H1 (cell line): ENCODE results near the gene DNAJA3. TPM values are rescaled to one million over a fixed set of nuclear protein-coding genes. Genes with fewer than 3 reads are reported as not detected.

Source experiments
- CTCF ChIA-PET: fragments of 300-600 bp; sonication (Branson Sonifier 250); formaldehyde crosslinking; loops from one replicate; lab custom pipeline; 2021; ENCODE audit not compliant: partially characterized antibody; lab: Charles Lee
- POLR2A ChIA-PET: fragments of 300-600 bp; sonication (Branson Sonifier 250); formaldehyde crosslinking; loops from one replicate; lab custom pipeline; 2021; ENCODE audit warnings: inconsistent platforms; ENCODE audit not compliant: partially characterized antibody; lab: Charles Lee
- DNase-seq, 2 experiments: peaks; one replicate each; pipeline versions ENCODE4 v3.0.0 to v3.0.0-alpha.2; 2010 to 2022; ENCODE audit warnings: low spot score in 2 of 2, low read depth in 1 of 2, mixed read lengths in 1 of 2
- FAIRE-seq: peaks from 2 replicates; lab custom pipeline; 2011; peaks lifted over from hg19 to GRCh38; lab: Jason Lieb, UNC
- H2AFZ ChIP-seq: 2 replicates; pipeline ENCODE4 v1.8.1; 2012; ENCODE audit warnings: low read length, inconsistent platforms
- H2AK5ac ChIP-seq: 2 replicates; pipeline ENCODE4 v1.6.1; 2013; ENCODE audit warnings: low read depth, low read length
- H2BK120ac ChIP-seq: replicated peaks from 2 replicates; pipeline ENCODE3; 2013; ENCODE audit warnings: low read depth, low read length, inconsistent platforms
- H2BK12ac ChIP-seq: 2 replicates; pipeline ENCODE4 v1.6.1; 2013; ENCODE audit warnings: low read depth, low read length
- H2BK15ac ChIP-seq: 2 replicates; pipeline ENCODE4 v1.6.1; 2013; ENCODE audit warnings: low read length
- H2BK20ac ChIP-seq: 2 replicates; pipeline ENCODE4 v1.6.1; 2013; ENCODE audit warnings: low read length
- H2BK5ac ChIP-seq: 2 replicates; pipeline ENCODE4 v1.6.1; 2013; ENCODE audit warnings: low read depth, low read length
- H3K14ac ChIP-seq: 2 replicates; pipeline ENCODE4 v1.6.1; 2013; ENCODE audit warnings: inconsistent platforms; ENCODE audit not compliant: insufficient read length
- H3K18ac ChIP-seq: 2 replicates; pipeline ENCODE4 v1.6.1; 2013; ENCODE audit warnings: low read length; ENCODE audit errors: extremely low read depth
- H3K23ac ChIP-seq: 2 replicates; pipeline ENCODE4 v1.6.1; 2013; ENCODE audit warnings: inconsistent platforms; ENCODE audit not compliant: insufficient read length
- H3K23me2 ChIP-seq: 2 replicates; pipeline ENCODE4 v1.6.1; 2013; ENCODE audit warnings: low read depth, low read length
- H3K27ac ChIP-seq: 2 replicates; pipeline ENCODE4 v1.6.1; 2011; ENCODE audit warnings: low read depth, low read length, inconsistent platforms
- H3K27me3 ChIP-seq, 4 experiments: replicated peaks in 1 of 4; 1 replicate in 1 of 4; 2 replicates in 3 of 4; pipeline versions ENCODE4 v1.6.1 to v1.8.1; 2011 to 2013; ENCODE audit warnings: low read length in 3 of 4, mild to moderate bottlenecking in 3 of 4, inconsistent platforms in 2 of 4, mixed read lengths in 2 of 4, moderate library complexity in 1 of 4; ENCODE audit not compliant: control insufficient read depth in 3 of 4, insufficient read depth in 3 of 4; ENCODE audit errors: extremely low read depth in 1 of 4
- H3K36me3 ChIP-seq, 4 experiments: 2 replicates each; pipeline versions ENCODE4 v1.6.1 to v1.8.1; 2011 to 2013; ENCODE audit warnings: mild to moderate bottlenecking in 4 of 4, low read length in 3 of 4, moderate library complexity in 2 of 4, control low read depth in 1 of 4, inconsistent platforms in 1 of 4; ENCODE audit not compliant: insufficient read depth in 4 of 4, control insufficient read depth in 2 of 4
- H3K4ac ChIP-seq: replicated peaks from 2 replicates; pipeline ENCODE3; 2013; ENCODE audit warnings: low read length, low read depth, mixed read lengths, inconsistent platforms; ENCODE audit not compliant: insufficient read length
- H3K4me1 ChIP-seq, 4 experiments: replicated peaks in 1 of 4; 1 replicate in 1 of 4; 2 replicates in 3 of 4; pipeline versions ENCODE4 v1.6.1 to v1.8.1; 2011 to 2013; ENCODE audit warnings: low read length in 3 of 4, inconsistent platforms in 2 of 4, mixed read lengths in 1 of 4; ENCODE audit not compliant: insufficient read depth in 4 of 4, control insufficient read depth in 3 of 4
- H3K4me2 ChIP-seq, 2 experiments: 2 replicates each; pipeline versions ENCODE4 v1.6.1 to v1.8.1; 2011 to 2013; ENCODE audit warnings: low read depth in 2 of 2, low read length in 2 of 2, control low read depth in 1 of 2, inconsistent platforms in 1 of 2, mild to moderate bottlenecking in 1 of 2; ENCODE audit not compliant: insufficient read depth in 1 of 2
- H3K4me3 ChIP-seq, 4 experiments: fragments of 200-600, 300-600 bp in 1 of 4; sonication (generic), shearing (Covaris generic), sonication (Bioruptor Twin) in 1 of 4; 2 replicates each; pipeline versions ENCODE4 v1.5.1 to v1.8.1; 2011 to 2016; ENCODE audit warnings: low read length in 4 of 4, low read depth in 3 of 4, control low read depth in 2 of 4, inconsistent platforms in 2 of 4, mild to moderate bottlenecking in 2 of 4, mixed read lengths in 1 of 4, moderate library complexity in 1 of 4; ENCODE audit not compliant: insufficient read depth in 2 of 4; ENCODE audit errors: extremely low read depth in 1 of 4
- H3K56ac ChIP-seq: replicated peaks from 2 replicates; pipeline ENCODE3; 2013; ENCODE audit warnings: low read depth, mild to moderate bottlenecking, mixed read lengths, low read length, inconsistent platforms; ENCODE audit not compliant: insufficient read length
- H3K79me1 ChIP-seq: 2 replicates; pipeline ENCODE4 v1.6.1; 2013; ENCODE audit warnings: low read depth, low read length, control low read depth
- H3K79me2 ChIP-seq, 2 experiments: 2 replicates each; pipeline versions ENCODE4 v1.6.1 to v1.8.1; 2012 to 2013; ENCODE audit warnings: low read length in 2 of 2, mild to moderate bottlenecking in 2 of 2, inconsistent platforms in 1 of 2; ENCODE audit not compliant: insufficient read depth in 2 of 2, control insufficient read depth in 1 of 2
- H3K9ac ChIP-seq, 4 experiments: replicated peaks in 1 of 4; 1 replicate in 1 of 4; 2 replicates in 3 of 4; pipeline versions ENCODE4 v1.6.1 to v1.8.1; 2011 to 2013; ENCODE audit warnings: low read depth in 3 of 4, low read length in 3 of 4, control low read depth in 2 of 4, mild to moderate bottlenecking in 2 of 4, moderate library complexity in 2 of 4, inconsistent platforms in 1 of 4; ENCODE audit errors: extremely low read depth in 1 of 4
- H3K9me3 ChIP-seq, 2 experiments: 2 replicates each; pipeline versions ENCODE4 v1.6.1 to v1.8.1; 2012 to 2013; ENCODE audit warnings: mild to moderate bottlenecking in 2 of 2, moderate library complexity in 2 of 2, control low read depth in 1 of 2, inconsistent platforms in 1 of 2, low read depth in 1 of 2, low read length in 1 of 2, mixed read lengths in 1 of 2; ENCODE audit not compliant: insufficient read depth in 2 of 2
- H4K20me1 ChIP-seq, 2 experiments: replicated peaks in 1 of 2; 2 replicates each; pipeline versions ENCODE3 to v1.8.1; 2011 to 2013; ENCODE audit warnings: inconsistent platforms in 2 of 2, low read length in 2 of 2, mild to moderate bottlenecking in 1 of 2; ENCODE audit not compliant: insufficient read depth in 2 of 2, control insufficient read depth in 1 of 2
- H4K5ac ChIP-seq: 2 replicates; pipeline ENCODE4 v1.6.1; 2013; ENCODE audit warnings: low read length, low read depth, mixed read lengths, inconsistent platforms; ENCODE audit not compliant: insufficient read length
- H4K8ac ChIP-seq: 2 replicates; pipeline ENCODE4 v1.8.0; 2013; ENCODE audit warnings: mild to moderate bottlenecking, moderate library complexity, low read length, inconsistent platforms; ENCODE audit not compliant: insufficient read depth; ENCODE audit errors: extremely low read depth
- H4K91ac ChIP-seq: replicated peaks from 2 replicates; pipeline ENCODE3; 2013; ENCODE audit warnings: low read length, mixed read lengths, inconsistent platforms; ENCODE audit not compliant: insufficient read length
- CBX8 ChIP-seq: fragments of 300-800, 300-1000 bp; sonication (generic); IDR thresholded peaks from 2 replicates; pipeline ENCODE4 v1.7.1; 2016; ENCODE audit warnings: low read depth, low read length, borderline replicate concordance
- CHD1 ChIP-seq: IDR thresholded peaks from 2 replicates; pipeline ENCODE4 v1.6.1; 2012; ENCODE audit warnings: low read depth, low read length, improper control_type of control experiment
- EP300 ChIP-seq, 2 experiments: IDR thresholded peaks; 1 replicate in 1 of 2; 2 replicates in 1 of 2; pipeline ENCODE4 v1.6.1; 2011 to 2012; ENCODE audit warnings: low read depth in 2 of 2, low read length in 2 of 2, mild to moderate bottlenecking in 2 of 2, borderline replicate concordance in 1 of 2, inconsistent platforms in 1 of 2, moderate library complexity in 1 of 2
- GTF2F1 ChIP-seq: IDR thresholded peaks from 2 replicates; pipeline ENCODE4 v1.6.1; 2012; ENCODE audit warnings: low read depth, low read length, improper control_type of control experiment, borderline replicate concordance
- HDAC2 ChIP-seq, 2 experiments: fragments of 300-600 bp in 1 of 2; sonication (generic) in 1 of 2; IDR thresholded peaks; 2 replicates each; pipeline ENCODE4 v1.6.1; 2011 to 2012; ENCODE audit warnings: low read depth in 2 of 2, low read length in 2 of 2, mild to moderate bottlenecking in 2 of 2, moderate library complexity in 2 of 2, borderline replicate concordance in 1 of 2, inconsistent platforms in 1 of 2
- JUN ChIP-seq: IDR thresholded peaks from 2 replicates; pipeline ENCODE4 v1.6.1; 2011; ENCODE audit warnings: low read depth, mild to moderate bottlenecking, improper control_type of control experiment, low read length
- POLR2AphosphoS5 ChIP-seq: IDR thresholded peaks from 2 replicates; pipeline ENCODE4 v1.6.1; 2011; ENCODE audit warnings: low read depth, low read length
- RXRA ChIP-seq: IDR thresholded peaks from 2 replicates; pipeline ENCODE4 v1.6.1; 2011; ENCODE audit warnings: low read depth, mild to moderate bottlenecking, low read length, moderate library complexity; ENCODE audit not compliant: insufficient read depth
- SAP30 ChIP-seq: fragments of 300-600 bp; sonication (generic); IDR thresholded peaks from 2 replicates; pipeline ENCODE4 v1.7.1; 2012; ENCODE audit warnings: low read length, moderate library complexity, mild to moderate bottlenecking, inconsistent platforms; ENCODE audit not compliant: insufficient read depth, insufficient replicate concordance
- SP1 ChIP-seq: IDR thresholded peaks from 2 replicates; pipeline ENCODE4 v1.6.1; 2011; ENCODE audit warnings: low read depth, low read length
- TEAD4 ChIP-seq: IDR thresholded peaks from 2 replicates; pipeline ENCODE4 v1.6.1; 2012; ENCODE audit warnings: low read depth, low read length, inconsistent platforms, mixed read lengths
- WGBS, 2 experiments: shearing (Covaris generic) in 1 of 2; methylation state at CpG; one replicate each; pipeline versions ENCODE4 v1.1.6 to v1.1.7; 2013 to 2015; ENCODE audit warnings: low lambda C conversion rate in 2 of 2, mixed read lengths in 2 of 2, inconsistent platforms in 1 of 2, low coverage in 1 of 2, missing lambda C conversion rate in 1 of 2; ENCODE audit not compliant: insufficient replicate concordance in 2 of 2, insufficient coverage in 1 of 2, insufficient read length in 1 of 2; ENCODE audit errors: extremely low coverage in 1 of 2, missing lambda C conversion rate in 1 of 2; 5-methylcytosine and 5-hydroxymethylcytosine counted together
- polyA plus RNA-seq, 7 experiments: library from polyadenylated mRNA; depleted of rRNA in 3 of 7; stranded (reverse) in 5 of 7; unstranded in 2 of 7; fragments of >200 nt in 5 of 7; fragments of 200-250 nt in 2 of 7; gene quantifications; 1 replicate in 5 of 7; 2 replicates in 1 of 7; 4 replicates in 1 of 7; pipeline versions ENCODE4 v1.2.1 to v1.2.3, GENCODE V29; 2011 to 2013; ENCODE audit warnings: missing spikeins in 2 of 7, mixed read lengths in 2 of 7
- total RNA-seq: library from RNA; stranded (reverse); fragmentation: NEBNext Ultra II Directional; extraction: Animal tissue kit (Norgen Biotek cat#: 25700); gene quantifications from 2 replicates; pipeline ENCODE4 v1.2.1, GENCODE V29; 2021

DNAJA3 gene
- total and polyA plus RNA-seq, 2 of the 8 experiments (the other 6 are each of a cell fraction or from before 2014, with no cell fraction given), result 37.3 to 59.1 TPM

DNA sequence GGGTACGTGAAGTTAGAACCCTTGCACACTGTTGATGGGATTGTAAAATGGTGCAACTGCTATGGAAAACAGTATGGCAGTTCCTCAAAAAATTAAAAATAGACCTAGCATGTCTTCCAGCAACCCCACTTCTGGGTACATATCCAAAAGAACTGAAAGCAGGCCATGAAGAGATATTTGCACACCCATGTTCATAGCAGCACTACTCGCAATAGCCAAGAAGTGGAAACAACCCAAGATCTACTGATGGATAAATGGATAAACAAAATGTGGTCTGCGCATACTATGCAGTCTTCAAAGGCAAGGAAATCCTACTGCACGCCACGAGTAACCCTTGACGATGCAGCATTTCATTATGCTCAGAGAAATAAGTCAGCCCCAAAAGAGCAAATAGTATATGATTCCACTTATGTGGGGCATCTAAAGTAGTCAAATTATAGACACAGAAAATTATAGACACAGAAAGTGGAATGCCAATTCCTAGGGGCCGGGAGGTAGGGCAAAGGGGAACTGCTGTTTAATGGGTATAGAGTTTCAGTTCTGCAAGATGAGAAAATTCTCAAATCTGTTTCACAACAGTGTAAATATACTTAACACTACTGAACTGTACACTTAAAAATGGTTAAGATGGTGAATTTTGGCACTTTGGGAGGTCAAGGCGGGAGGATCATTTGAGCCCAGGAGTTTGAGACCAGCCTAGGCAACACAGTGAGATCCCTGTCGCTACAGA, 26.5 kb upstream of the DNAJA3 start:
- Histone ChIP-seq H3K23ac (no peak overlapping the region), H2BK15ac (no peak overlapping the region), H2AFZ (no peak overlapping the region), H4K91ac (no peak overlapping the region), H4K8ac (no peak overlapping the region), H3K27me3 (no peaks in the 10 kb centered on the region), H3K56ac (no peak overlapping the region), H2BK12ac (no peak overlapping the region), H3K27ac (no peak overlapping the region), H2AK5ac (no peak overlapping the region), H3K9ac (no peak overlapping the region), H3K23me2 (no peaks in the 10 kb centered on the region), H3K36me3 (no peaks in the 10 kb centered on the region), H4K20me1 (no peaks in the 10 kb centered on the region), H4K5ac (no peak overlapping the region), H3K79me1 (no peaks in the 10 kb centered on the region), H3K4me3 (no peak overlapping the region), H3K9me3 (no peaks in the 10 kb centered on the region), H3K4me2 (no peak overlapping the region), H3K79me2 (no peaks in the 10 kb centered on the region), H3K4ac (no peak overlapping the region), H3K14ac (no peak overlapping the region), H2BK120ac (no peak overlapping the region), H2BK20ac (no peak overlapping the region), H3K18ac (no peak overlapping the region), H3K4me1 (peaks cover 0 to 3% (median 0%) of the 10 kb centered on the region in 4 experiments; a peak in 1 of 7 replicates), H2BK5ac (no peak overlapping the region)
- WGBS, 2 experiments, result 91% methylated on average over 9 of the region's 9 CpGs; no CpG with 5 or more reads in 1 of the 2 experiments
- DNase-seq, result no peak
- ChIA-PET CTCF (interaction anchor here (0.8 to 17.2 kb wide), 7 partner anchors 15 to 137 kb away, joined by 3 to 659 read pairs (median 134); partner anchors contain the start of genes CORO7 and VASN), POLR2A (interaction anchor here (0.6 to 0.7 kb wide), 2 partner anchors 26 to 69 kb away, joined by 3 read pairs; no protein-coding TSS in a partner anchor)
- no peak for FAIRE-seq
- TF ChIP-seq EP300 (IDR thresholded peaks at IDR 0.05; ENCODE audit: borderline replicate concordance in 1 of 2, low read depth in 2 of 2, low read length in 2 of 2), result no peak
- no peak for TF ChIP-seq SP1
- no peak for TF ChIP-seq TEAD4
- TF ChIP-seq GTF2F1, result no peak
- TF ChIP-seq JUN, result no peak
- no peak for TF ChIP-seq SAP30
- TF ChIP-seq CBX8, result no peak
- TF ChIP-seq RXRA, result no peak
- no peak for TF ChIP-seq POLR2AphosphoS5
- TF ChIP-seq CHD1, result no peak
- TF ChIP-seq HDAC2 (IDR thresholded peaks at IDR 0.05; ENCODE audit: borderline replicate concordance in 1 of 2, low read depth in 2 of 2, low read length in 2 of 2), result no peak
